Measurements from ENCODE around the gene ABCB10. TPM values are rescaled to one million over a fixed set of nuclear protein-coding genes. Genes with fewer than 3 reads are reported as not detected.
"Not testable (repeated sequence)": the region's sequence is repeated elsewhere in the genome, so short reads cannot be mapped to it uniquely, and the experiment has no call there.

ABCB10 gene
- total RNA-seq, 6 donors from 2014 or later: 11.1 to 21.3 (median 17.7) TPM

DNA sequence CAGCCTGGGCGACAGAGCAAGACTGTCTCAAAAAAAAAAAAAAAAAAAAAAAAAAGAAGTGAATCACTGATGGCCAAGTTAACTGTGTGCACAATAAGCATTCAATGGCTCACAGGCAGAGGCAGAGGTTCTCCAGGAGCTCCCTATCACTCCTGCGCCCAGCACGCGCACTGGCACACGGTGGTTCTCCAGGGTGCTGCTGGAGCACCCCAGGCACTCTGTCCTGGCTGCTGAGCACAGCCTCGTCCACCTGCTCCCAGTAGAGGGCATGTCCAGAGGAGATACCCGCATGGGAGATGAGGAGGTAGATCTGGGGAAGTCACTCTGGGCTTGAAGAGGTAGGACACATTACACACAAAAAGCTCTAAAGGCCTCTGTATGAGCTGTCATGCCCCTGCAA is 28.9 kb downstream of the ABCB10 start:
- H3K36me3 ChIP-seq: peaks cover 8 to 94% (median 63%) of the 10 kb centered on the region in 4 donors
- 90 to 95% methylated on average over 6 of the region's 7 CpGs for whole genome bisulfite sequencing, 2 donors
- no peaks in the 10 kb centered on the region for H3K9me3 ChIP-seq
- ATAC-seq (ENCODE audit: low FRiP score in 2 of 2) (peak in 1 of 2 donors; percentile 22), DNase-seq (peak in 1 of 2 donors; percentile 62)
- no peak overlapping the region for H3K27ac ChIP-seq
- TF ChIP-seq POLR2A (IDR thresholded peaks at IDR 0.05): no peak
- no peak for TF ChIP-seq EP300 (IDR thresholded peaks at IDR 0.05)
- TF ChIP-seq POLR2AphosphoS5 (IDR thresholded peaks at IDR 0.05): no peak
- TF ChIP-seq, protein P1, sequence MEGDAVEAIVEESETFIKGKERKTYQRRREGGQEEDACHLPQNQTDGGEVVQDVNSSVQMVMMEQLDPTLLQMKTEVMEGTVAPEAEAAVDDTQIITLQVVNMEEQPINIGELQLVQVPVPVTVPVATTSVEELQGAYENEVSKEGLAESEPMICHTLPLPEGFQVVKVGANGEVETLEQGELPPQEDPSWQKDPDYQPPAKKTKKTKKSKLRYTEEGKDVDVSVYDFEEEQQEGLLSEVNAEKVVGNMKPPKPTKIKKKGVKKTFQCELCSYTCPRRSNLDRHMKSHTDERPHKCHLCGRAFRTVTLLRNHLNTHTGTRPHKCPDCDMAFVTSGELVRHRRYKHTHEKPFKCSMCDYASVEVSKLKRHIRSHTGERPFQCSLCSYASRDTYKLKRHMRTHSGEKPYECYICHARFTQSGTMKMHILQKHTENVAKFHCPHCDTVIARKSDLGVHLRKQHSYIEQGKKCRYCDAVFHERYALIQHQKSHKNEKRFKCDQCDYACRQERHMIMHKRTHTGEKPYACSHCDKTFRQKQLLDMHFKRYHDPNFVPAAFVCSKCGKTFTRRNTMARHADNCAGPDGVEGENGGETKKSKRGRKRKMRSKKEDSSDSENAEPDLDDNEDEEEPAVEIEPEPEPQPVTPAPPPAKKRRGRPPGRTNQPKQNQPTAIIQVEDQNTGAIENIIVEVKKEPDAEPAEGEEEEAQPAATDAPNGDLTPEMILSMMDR (IDR thresholded peaks at IDR 0.05): no peak
- no peaks in the 10 kb centered on the region for H3K27me3 ChIP-seq
- H3K4me3 ChIP-seq: no peak overlapping the region
- H3K4me1 ChIP-seq: no peaks in the 10 kb centered on the region

DNA sequence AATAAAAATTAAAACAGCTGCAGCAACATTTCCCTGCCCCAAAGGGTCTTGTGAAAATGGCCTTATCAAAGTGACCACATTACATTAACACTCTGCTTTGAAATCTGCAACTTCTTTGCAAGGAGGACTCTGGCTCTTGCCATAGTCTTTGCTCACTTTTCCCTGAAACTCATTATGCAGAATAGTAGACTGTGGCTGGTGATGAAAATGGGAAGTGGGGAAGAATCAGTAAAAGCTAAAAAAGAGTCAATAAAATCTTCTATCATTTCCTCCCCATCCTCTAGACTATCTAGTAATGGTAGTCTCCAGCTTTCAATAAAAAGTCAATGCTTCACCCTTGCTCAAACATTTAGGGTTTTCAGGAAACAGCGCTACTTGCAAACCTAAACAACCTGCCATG is 31.8 kb downstream of the ABCB10 start:
- Histone ChIP-seq H3K4me3 (no peak overlapping the region), H3K9me3 (no peaks in the 10 kb centered on the region), H3K27me3 (no peaks in the 10 kb centered on the region), H3K36me3 (peaks cover 8 to 95% (median 71%) of the 10 kb centered on the region in 4 donors), H3K27ac (no peak overlapping the region), H3K4me1 (no peaks in the 10 kb centered on the region)
- ATAC-seq (ENCODE audit: low FRiP score in 2 of 2): no peak
- WGBS, 2 donors: 97 to 100% methylated on average over 1 of the region's 1 CpG
- DNase-seq: no peak
- TF ChIP-seq, protein P1 (IDR thresholded peaks at IDR 0.05): no peak
- TF ChIP-seq POLR2A (IDR thresholded peaks at IDR 0.05) (no peak), POLR2AphosphoS5 (IDR thresholded peaks at IDR 0.05) (no peak), EP300 (IDR thresholded peaks at IDR 0.05) (no peak)

DNA sequence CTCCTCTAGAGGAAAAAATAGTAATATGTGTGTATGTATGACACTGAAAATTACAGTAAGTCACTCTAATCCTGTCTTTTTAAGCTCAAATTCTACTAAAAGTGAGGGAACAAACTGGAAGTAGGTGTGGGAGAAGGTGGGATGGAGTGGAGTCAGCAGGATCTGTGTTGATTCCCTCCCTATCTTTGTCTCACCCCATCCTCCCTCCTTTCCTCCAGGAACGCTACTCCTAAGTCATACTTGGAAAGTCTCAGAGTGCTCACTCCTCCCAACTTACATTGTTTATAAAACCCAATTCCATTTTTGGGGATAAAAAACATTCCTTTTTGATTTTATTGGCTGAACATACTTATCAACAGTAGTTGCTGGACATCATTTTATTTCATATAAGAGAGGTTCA is 35.5 kb downstream of the ABCB10 start:
- Histone ChIP-seq H3K27me3 (no peaks in the 10 kb centered on the region), H3K27ac (no peak overlapping the region), H3K4me3 (no peak overlapping the region), H3K36me3 (peaks cover 4 to 81% (median 49%) of the 10 kb centered on the region in 4 donors), H3K4me1 (no peaks in the 10 kb centered on the region), H3K9me3 (no peaks in the 10 kb centered on the region)
- WGBS, 2 donors: 88% methylated on average over 1 of the region's 1 CpG
- TF ChIP-seq POLR2AphosphoS5 (IDR thresholded peaks at IDR 0.05): no peak
- no peak for TF ChIP-seq EP300 (IDR thresholded peaks at IDR 0.05)
- TF ChIP-seq POLR2A (IDR thresholded peaks at IDR 0.05): no peak
- ATAC-seq (ENCODE audit: low FRiP score in 2 of 2) (no peak), DNase-seq (no peak)

DNA sequence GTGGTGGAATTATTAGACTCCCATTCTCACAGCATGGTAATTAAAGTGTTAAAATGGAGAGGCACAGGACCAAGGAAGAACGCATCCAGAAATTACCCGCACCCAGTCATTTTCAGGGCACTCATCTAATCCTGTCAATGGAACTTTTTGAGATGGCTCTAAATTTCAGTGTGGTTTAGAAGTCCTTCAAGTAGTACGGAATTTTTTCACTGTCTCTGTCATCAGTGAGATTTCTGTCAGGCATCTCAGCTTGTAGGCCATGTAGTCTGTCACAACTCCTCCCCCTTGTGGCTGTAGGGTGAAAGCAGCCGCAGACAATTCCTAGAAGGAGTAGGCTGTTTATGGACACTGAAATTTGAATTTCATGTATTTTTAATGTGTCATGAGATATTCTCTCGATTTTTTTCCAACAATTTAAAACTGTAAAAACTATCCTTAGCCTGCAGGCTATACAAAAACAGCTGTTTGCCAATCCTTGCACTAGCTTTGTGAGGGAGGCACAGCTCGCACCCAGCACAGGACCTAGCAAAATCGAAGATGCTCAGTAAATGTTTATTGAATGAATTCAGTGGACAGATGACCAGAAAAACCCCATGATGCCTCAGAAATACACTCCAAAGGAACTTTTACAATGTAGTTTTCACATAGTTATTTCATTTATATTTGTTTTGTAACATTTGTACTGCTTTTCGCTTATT is 43.8 kb downstream of the ABCB10 start:
- no peaks in the 10 kb centered on the region for H3K27me3 ChIP-seq
- WGBS, 2 donors: 40 to 41% methylated on average over 8 of the region's 8 CpGs
- DNase-seq (peak in 1 of 2 donors; percentile 60), ATAC-seq (ENCODE audit: low FRiP score in 2 of 2) (peak; percentile 73 to 90)
- no peak overlapping the region for H3K4me3 ChIP-seq
- H3K9me3 ChIP-seq: no peaks in the 10 kb centered on the region
- TF ChIP-seq, protein P1 (IDR thresholded peaks at IDR 0.05): peak in 5 of 6 experiments; percentile 51 to 73 (median 66)
- TF ChIP-seq EP300 (IDR thresholded peaks at IDR 0.05): no peak
- no peak for TF ChIP-seq POLR2AphosphoS5 (IDR thresholded peaks at IDR 0.05)
- no peak for TF ChIP-seq POLR2A (IDR thresholded peaks at IDR 0.05)
- H3K27ac ChIP-seq: no peak overlapping the region
- H3K4me1 ChIP-seq: no peaks in the 10 kb centered on the region
- H3K36me3 ChIP-seq: peaks cover 0 to 18% (median 2%) of the 10 kb centered on the region in 4 donors

DNA sequence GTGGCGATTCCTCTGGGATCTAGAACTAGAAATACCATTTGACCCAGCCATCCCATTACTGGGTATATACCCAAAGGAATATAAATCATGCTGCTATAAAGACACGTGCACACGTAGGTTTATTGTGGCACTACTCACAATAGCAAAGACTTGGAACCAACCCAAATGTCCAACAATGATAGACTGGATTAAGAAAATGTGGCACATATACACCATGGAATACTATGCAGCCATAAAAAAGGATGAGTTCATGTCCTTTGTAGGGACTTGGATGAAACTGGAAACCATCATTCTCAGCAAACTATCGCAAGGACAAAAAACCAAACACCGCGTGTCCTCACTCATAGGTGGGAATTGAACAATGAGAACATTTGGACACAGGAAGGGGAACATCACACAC is 46.9 kb downstream of the ABCB10 start:
- not testable (repeated sequence) for ATAC-seq (ENCODE audit: low FRiP score in 2 of 2); H3K27ac ChIP-seq; H3K27me3 ChIP-seq; DNase-seq; H3K4me3 ChIP-seq; H3K36me3 ChIP-seq; H3K9me3 ChIP-seq
- WGBS, 2 donors: 80 to 90% methylated on average over 3 to 6 of the region's 6 CpGs
- peaks cover 8 to 19% (median 12%) of the 10 kb centered on the region in 4 donors for H3K4me1 ChIP-seq

DNA sequence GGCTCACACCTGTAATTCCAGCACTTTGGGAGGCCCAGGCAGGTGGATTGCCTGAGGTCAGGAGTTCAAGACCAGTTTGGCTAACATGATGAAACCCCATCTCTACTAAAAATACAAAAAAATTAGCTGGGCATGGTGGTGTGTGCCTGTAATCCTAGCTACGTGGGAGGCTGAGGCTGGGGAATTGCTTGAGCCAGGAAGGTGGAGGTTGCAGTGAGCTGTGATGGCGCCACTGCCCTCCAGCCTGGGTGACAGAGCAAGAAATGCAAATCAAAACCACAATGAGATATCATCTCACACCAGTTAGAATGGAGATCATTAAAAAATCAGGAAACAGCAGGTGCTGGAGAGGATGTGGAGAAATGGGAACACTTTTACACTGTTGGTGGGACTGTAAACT is 47.3 kb downstream of the ABCB10 start:
- not testable (repeated sequence) for H3K27ac ChIP-seq; H3K27me3 ChIP-seq; H3K36me3 ChIP-seq; ATAC-seq (ENCODE audit: low FRiP score in 2 of 2); H3K4me3 ChIP-seq; H3K9me3 ChIP-seq; DNase-seq
- H3K4me1 ChIP-seq: peaks cover 8 to 23% (median 15%) of the 10 kb centered on the region in 4 donors
- WGBS, 2 donors: 74 to 82% methylated on average over 2 of the region's 2 CpGs
